Lung (tissue), 16 donors: ENCODE data around the gene SMIM26. TPM values are rescaled to one million over a fixed set of nuclear protein-coding genes. Genes with fewer than 3 reads are reported as not detected.
"Not testable (repeated sequence)": the region's sequence is repeated elsewhere in the genome, so short reads cannot be mapped to it uniquely, and the experiment has no call there.

ENCODE experiments used
- ATAC-seq: fragments of 200-7000 bp; cut with Tn5 transposase; one replicate; pipeline ENCODE4 v1.9.1; 2020; ENCODE audit warnings: moderate number of reproducible peaks; ENCODE audit not compliant: insufficient read depth, low FRiP score
- DNase-seq, 3 donors: peaks; one replicate each; pipeline ENCODE4 v3.0.0-alpha.2; 2013 to 2017
- H3K27ac ChIP-seq, 2 donors: one replicate each; pipeline ENCODE4 v1.5.1; 2013; ENCODE audit warnings: mild to moderate bottlenecking in 2 of 2, moderate library complexity in 2 of 2, control low read depth in 1 of 2, inconsistent platforms in 1 of 2, low read depth in 1 of 2, low read length in 1 of 2
- H3K27me3 ChIP-seq, 3 donors: one replicate each; pipeline ENCODE4 v1.5.1; 2013; ENCODE audit warnings: low read length in 2 of 3; ENCODE audit not compliant: control insufficient read depth in 3 of 3, insufficient read depth in 3 of 3
- H3K36me3 ChIP-seq, 4 donors: one replicate each; pipeline ENCODE4 v1.5.1; 2013; ENCODE audit warnings: low read length in 4 of 4, mild to moderate bottlenecking in 1 of 4, moderate library complexity in 1 of 4; ENCODE audit not compliant: control insufficient read depth in 4 of 4, insufficient read depth in 4 of 4
- H3K4me1 ChIP-seq, 5 donors: one replicate each; pipeline ENCODE4 v1.5.1; 2013; ENCODE audit warnings: low read length in 5 of 5, mild to moderate bottlenecking in 2 of 5, moderate library complexity in 1 of 5; ENCODE audit not compliant: control insufficient read depth in 5 of 5, insufficient read depth in 5 of 5
- H3K4me3 ChIP-seq: one replicate; pipeline ENCODE4 v1.5.1; 2013; ENCODE audit warnings: mild to moderate bottlenecking, control low read depth, moderate library complexity
- H3K9ac ChIP-seq, 2 donors: one replicate each; pipeline ENCODE4 v1.5.1; 2013; ENCODE audit warnings: low read length in 2 of 2, control low read depth in 1 of 2; ENCODE audit not compliant: insufficient read depth in 1 of 2
- H3K9me3 ChIP-seq, 4 donors: one replicate each; pipeline ENCODE4 v1.5.1; 2013; ENCODE audit warnings: low read length in 3 of 4, mild to moderate bottlenecking in 1 of 4, moderate library complexity in 1 of 4; ENCODE audit not compliant: control insufficient read depth in 4 of 4, insufficient read depth in 3 of 4
- WGBS, 2 donors: extraction: QIAGEN DNeasy Blood & Tissue Kit; methylation state at CpG; one replicate each; pipeline ENCODE4 v1.1.7; 2013; 5-methylcytosine and 5-hydroxymethylcytosine counted together
- long read RNA-seq, 5 donors: transcript quantifications; one replicate each; lab custom pipeline, GENCODE V29; 2026
- polyA plus RNA-seq, 2 donors: library from polyadenylated mRNA; stranded (reverse); fragments of 200-250 nt; gene quantifications; one replicate each; pipeline ENCODE4 v1.2.1, GENCODE V29; 2013
- total RNA-seq, 2 donors: library from RNA; depleted of rRNA in 1 of 2; stranded (reverse); fragments of >200 nt in 1 of 2; gene quantifications; one replicate each; pipeline ENCODE4 v1.2.1, GENCODE V29; 2014 to 2021
- TF ChIP-seq, protein P1 (sequence below): IDR thresholded peaks from 2 replicates; pipeline ENCODE4 v1.5.1; 2012; ENCODE audit warnings: mild to moderate bottlenecking; ENCODE audit errors: control extremely low read depth, extremely low read depth
- donor health status: control.
- donor health status: control.
- donor health status: Bipolar disorder and iron deficiency.
- donor health status: healthy.
- donor health status: DM: yes; HTN: yes; CAD: no.

The SMIM26 gene, protein sequence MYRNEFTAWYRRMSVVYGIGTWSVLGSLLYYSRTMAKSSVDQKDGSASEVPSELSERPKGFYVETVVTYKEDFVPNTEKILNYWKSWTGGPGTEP
- total RNA-seq (10 to 100 TPM; 53.5 to 55.3 TPM), polyA plus RNA-seq (100 to 1,000 TPM in 1 of 2 donors, 10 to 100 TPM in 1; 80.5 to 216 TPM)
- long read RNA-seq, donor 1, transcript SMIM26-202 (2 exons, 575 nt) = major isoform, 58 of 96 reads
- long read RNA-seq, donor 1, transcript SMIM26-201 (2 exons, 505 nt) = minor isoform, 36 of 96 reads
- long read RNA-seq, donor 1, partial matches to known transcripts = 0 of 96 reads
- long read RNA-seq, donor 1, other reads (novel, unspliced or antisense) = 0 of 96 reads
- long read RNA-seq, donor 2, transcript SMIM26-201 (2 exons, 505 nt) = minor isoform, 10 of 56 reads
- long read RNA-seq, donor 2, transcript SMIM26-202 (2 exons, 575 nt) = major isoform, 38 of 56 reads
- long read RNA-seq, donor 2, partial matches to known transcripts = 6 of 56 reads
- long read RNA-seq, donor 2, other reads (novel, unspliced or antisense) = 0 of 56 reads
- long read RNA-seq, donor 3, transcript SMIM26-201 (2 exons, 505 nt) = minor isoform, 15 of 72 reads
- long read RNA-seq, donor 3, transcript SMIM26-202 (2 exons, 575 nt) = major isoform, 48 of 72 reads
- long read RNA-seq, donor 3, partial matches to known transcripts = 8 of 72 reads
- long read RNA-seq, donor 3, other reads (novel, unspliced or antisense) = 0 of 72 reads
- long read RNA-seq, donor 4, transcript SMIM26-202 (2 exons, 575 nt) = major isoform, 24 of 43 reads
- long read RNA-seq, donor 4, transcript SMIM26-201 (2 exons, 505 nt) = minor isoform, 19 of 43 reads
- long read RNA-seq, donor 4, partial matches to known transcripts = 0 of 43 reads
- long read RNA-seq, donor 4, other reads (novel, unspliced or antisense) = 0 of 43 reads
- long read RNA-seq, donor 5, transcript SMIM26-201 (2 exons, 505 nt) = minor isoform, 33 of 108 reads
- long read RNA-seq, donor 5, transcript SMIM26-202 (2 exons, 575 nt) = major isoform, 62 of 108 reads
- long read RNA-seq, donor 5, partial matches to known transcripts = 12 of 108 reads
- long read RNA-seq, donor 5, other reads (novel, unspliced or antisense) = 0 of 108 reads

DNA sequence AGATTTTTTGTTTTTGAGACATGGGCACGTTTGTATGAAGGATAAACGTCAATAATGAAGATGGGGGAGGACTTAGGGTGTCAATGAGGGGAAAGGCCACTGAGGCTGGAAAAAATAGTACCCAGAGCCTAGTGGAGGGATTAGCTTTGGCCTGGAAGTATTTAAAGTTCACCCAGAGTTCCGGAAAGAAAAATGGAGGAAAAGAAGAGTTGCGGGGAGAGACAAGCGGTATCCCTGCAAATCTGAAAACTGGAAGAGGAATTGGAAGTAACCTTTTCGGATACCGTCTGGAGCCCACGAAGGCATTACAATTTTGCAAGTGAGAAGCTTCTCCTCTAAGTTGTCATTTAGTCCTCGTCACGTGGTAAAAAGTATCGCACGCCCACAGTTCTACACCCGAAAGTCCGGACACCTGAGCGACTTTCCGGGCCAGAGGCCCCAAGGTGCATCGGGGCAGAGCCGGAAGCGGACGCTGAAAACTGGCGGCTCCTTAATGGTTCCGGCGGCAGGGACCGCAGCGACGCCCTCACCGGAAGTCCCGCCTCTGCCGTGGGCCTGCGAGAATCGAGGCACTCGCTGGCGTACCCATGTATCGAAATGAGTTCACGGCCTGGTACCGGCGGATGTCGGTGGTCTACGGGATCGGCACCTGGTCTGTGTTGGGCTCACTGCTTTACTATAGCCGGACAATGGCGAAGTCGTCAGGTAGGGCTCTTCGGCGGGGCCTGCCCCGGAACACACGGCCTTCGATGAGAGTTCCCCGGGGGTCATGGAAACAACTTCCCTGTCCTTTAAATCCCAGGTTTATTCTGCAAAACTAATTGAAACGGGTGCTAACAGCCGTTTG lies at the start of gene SMIM26:
Gene SMIM26 (plus strand): TSS at position 541 of the 847 bp plus-strand sequence. CDS start 47 bp downstream, at position 588.
- peak within 1 kb of the TSS; percentile 78 to 92 for H3K27ac ChIP-seq
- DNase-seq = peak; percentile 91 to 96 (median 93)
- TF ChIP-seq, protein P1, sequence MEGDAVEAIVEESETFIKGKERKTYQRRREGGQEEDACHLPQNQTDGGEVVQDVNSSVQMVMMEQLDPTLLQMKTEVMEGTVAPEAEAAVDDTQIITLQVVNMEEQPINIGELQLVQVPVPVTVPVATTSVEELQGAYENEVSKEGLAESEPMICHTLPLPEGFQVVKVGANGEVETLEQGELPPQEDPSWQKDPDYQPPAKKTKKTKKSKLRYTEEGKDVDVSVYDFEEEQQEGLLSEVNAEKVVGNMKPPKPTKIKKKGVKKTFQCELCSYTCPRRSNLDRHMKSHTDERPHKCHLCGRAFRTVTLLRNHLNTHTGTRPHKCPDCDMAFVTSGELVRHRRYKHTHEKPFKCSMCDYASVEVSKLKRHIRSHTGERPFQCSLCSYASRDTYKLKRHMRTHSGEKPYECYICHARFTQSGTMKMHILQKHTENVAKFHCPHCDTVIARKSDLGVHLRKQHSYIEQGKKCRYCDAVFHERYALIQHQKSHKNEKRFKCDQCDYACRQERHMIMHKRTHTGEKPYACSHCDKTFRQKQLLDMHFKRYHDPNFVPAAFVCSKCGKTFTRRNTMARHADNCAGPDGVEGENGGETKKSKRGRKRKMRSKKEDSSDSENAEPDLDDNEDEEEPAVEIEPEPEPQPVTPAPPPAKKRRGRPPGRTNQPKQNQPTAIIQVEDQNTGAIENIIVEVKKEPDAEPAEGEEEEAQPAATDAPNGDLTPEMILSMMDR = no peak
- H3K9ac ChIP-seq = peak within 1 kb of the TSS; percentile 97 to 99
- H3K4me3 ChIP-seq = peak within 1 kb of the TSS; percentile 78
- H3K36me3 ChIP-seq = peaks cover 9 to 12% (median 11%) of the 10 kb centered on the region in 4 donors
- H3K27me3 ChIP-seq = no peaks in the 10 kb centered on the region
- 1% methylated on average over 51 of the region's 51 CpGs for WGBS, 2 donors
- ATAC-seq = peak; percentile 99
- peaks cover 0 to 9% (median 4%) of the 10 kb centered on the region in 5 donors for H3K4me1 ChIP-seq
- no peaks in the 10 kb centered on the region for H3K9me3 ChIP-seq

DNA sequence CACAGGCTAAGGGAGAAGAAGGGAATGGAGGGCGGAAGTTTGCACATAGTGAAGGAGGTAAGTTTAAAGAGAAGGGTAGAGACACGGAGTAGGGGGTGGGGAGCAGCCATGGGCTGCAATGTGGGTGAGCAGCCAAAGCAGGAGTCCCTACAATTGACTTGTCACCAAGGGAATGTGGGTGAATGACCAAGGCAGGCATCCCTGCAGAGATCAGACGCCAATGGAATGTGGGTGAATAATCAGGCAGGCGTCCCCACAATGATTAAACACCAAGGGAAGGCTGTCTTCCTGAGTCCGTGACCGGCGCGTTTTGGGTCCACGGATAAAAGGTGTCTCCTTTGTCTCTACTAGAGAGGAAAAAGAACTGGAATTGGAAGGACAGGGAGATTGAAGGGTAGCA lies 45.2 kb upstream of the SMIM26 start:
- H3K4me3 ChIP-seq, DNase-seq, H3K4me1 ChIP-seq, ATAC-seq, H3K27ac ChIP-seq, H3K9me3 ChIP-seq, H3K9ac ChIP-seq, H3K27me3 ChIP-seq: not testable (repeated sequence)
- WGBS, 2 donors = 93 to 96% methylated on average over 9 of the region's 9 CpGs
- H3K36me3 ChIP-seq = peaks cover 12 to 27% (median 19%) of the 10 kb centered on the region in 4 donors

DNA sequence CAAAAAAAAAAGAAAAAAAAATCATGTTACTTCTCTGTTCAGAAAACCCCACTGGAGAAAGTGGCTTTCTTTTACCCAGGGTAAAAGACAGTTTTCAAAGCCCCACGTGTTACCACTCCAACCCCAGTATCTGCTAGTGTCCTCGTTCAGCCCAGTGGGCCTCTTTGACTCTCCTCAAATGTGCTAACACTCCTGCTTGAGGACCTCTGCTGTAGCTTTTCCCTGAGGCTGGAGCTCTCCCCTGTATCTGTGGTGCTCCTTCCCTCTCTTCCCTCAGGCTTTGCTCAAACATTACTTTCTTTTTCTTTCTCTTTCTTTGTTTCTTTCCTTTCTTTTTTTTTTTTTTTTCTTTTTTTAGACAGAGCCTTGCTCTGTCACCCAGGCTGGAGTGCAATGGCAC lies 44.2 kb upstream of the SMIM26 start:
- Histone ChIP-seq H3K36me3 (peaks cover 13 to 35% (median 27%) of the 10 kb centered on the region in 4 donors), H3K9me3 (no peaks in the 10 kb centered on the region), H3K4me3 (no peak overlapping the region), H3K27me3 (no peaks in the 10 kb centered on the region), H3K9ac (no peak overlapping the region), H3K27ac (no peak overlapping the region), H3K4me1 (no peaks in the 10 kb centered on the region)
- TF ChIP-seq, protein P1 = no peak
- DNase-seq = no peak
- ATAC-seq = no peak
- WGBS, 2 donors = 82 to 95% methylated on average over 2 of the region's 2 CpGs
